ENCODE measurements around the gene JMJD8.

Gene JMJD8

GRCh38 chr16:684071-684794 is at the start of gene JMJD8 (continued):
- peak; percentile 93 for TF ChIP-seq KLF17 (tag by site-specific recombination; IDR thresholded peaks at IDR 0.05)
- TF ChIP-seq ZNF843 (tag by site-specific recombination; IDR thresholded peaks at IDR 0.05), result peak; percentile 57
- TF ChIP-seq ZNF707 (tag by site-specific recombination; IDR thresholded peaks at IDR 0.05), result no peak
- no peak for TF ChIP-seq ZNF791 (tag by site-specific recombination; IDR thresholded peaks at IDR 0.05)
- TF ChIP-seq ZNF585B (tag by site-specific recombination; IDR thresholded peaks at IDR 0.05), result no peak
- TF ChIP-seq, protein P1, sequence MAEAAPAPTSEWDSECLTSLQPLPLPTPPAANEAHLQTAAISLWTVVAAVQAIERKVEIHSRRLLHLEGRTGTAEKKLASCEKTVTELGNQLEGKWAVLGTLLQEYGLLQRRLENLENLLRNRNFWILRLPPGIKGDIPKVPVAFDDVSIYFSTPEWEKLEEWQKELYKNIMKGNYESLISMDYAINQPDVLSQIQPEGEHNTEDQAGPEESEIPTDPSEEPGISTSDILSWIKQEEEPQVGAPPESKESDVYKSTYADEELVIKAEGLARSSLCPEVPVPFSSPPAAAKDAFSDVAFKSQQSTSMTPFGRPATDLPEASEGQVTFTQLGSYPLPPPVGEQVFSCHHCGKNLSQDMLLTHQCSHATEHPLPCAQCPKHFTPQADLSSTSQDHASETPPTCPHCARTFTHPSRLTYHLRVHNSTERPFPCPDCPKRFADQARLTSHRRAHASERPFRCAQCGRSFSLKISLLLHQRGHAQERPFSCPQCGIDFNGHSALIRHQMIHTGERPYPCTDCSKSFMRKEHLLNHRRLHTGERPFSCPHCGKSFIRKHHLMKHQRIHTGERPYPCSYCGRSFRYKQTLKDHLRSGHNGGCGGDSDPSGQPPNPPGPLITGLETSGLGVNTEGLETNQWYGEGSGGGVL (tag by site-specific recombination; IDR thresholded peaks at IDR 0.05), result no peak
- TF ChIP-seq ZNF211 (tag by site-specific recombination; IDR thresholded peaks at IDR 0.05; ENCODE audit: low read depth), result no peak
- 0 out of 2 replicates have a peak, but pooled peaks have one; percentile 15 for TF ChIP-seq ZNF37A (tag by site-specific recombination; IDR thresholded peaks at IDR 0.05)
- no peak for TF ChIP-seq PRDM1 (tag by site-specific recombination; IDR thresholded peaks at IDR 0.05)
- TF ChIP-seq ZNF629 (tag by site-specific recombination; IDR thresholded peaks at IDR 0.05), result peak; percentile 67
- TF ChIP-seq ZSCAN30 (tag by site-specific recombination; IDR thresholded peaks at IDR 0.05), result peak; percentile 24
- no peak for TF ChIP-seq ZNF544 (tag by site-specific recombination; IDR thresholded peaks at IDR 0.05)
- no peak for TF ChIP-seq ZNF777 (tag by site-specific recombination; IDR thresholded peaks at IDR 0.05; ENCODE audit: borderline replicate concordance)
- TF ChIP-seq ZBTB10 (tag by site-specific recombination; IDR thresholded peaks at IDR 0.05), result no peak
- TF ChIP-seq ZNF654 (tag by site-specific recombination; IDR thresholded peaks at IDR 0.05; ENCODE audit: low read depth), result no peak
- TF ChIP-seq ZNF140 (tag by site-specific recombination; IDR thresholded peaks at IDR 0.05), result no peak
- TF ChIP-seq ZNF423 (tag by site-specific recombination; IDR thresholded peaks at IDR 0.05), result peak; percentile 79
- TF ChIP-seq ZSCAN18 (tag by site-specific recombination; IDR thresholded peaks at IDR 0.05), result no peak
- no peak for TF ChIP-seq ZBTB1 (tag by site-specific recombination; IDR thresholded peaks at IDR 0.05)
- TF ChIP-seq ZNF785 (tag by site-specific recombination; IDR thresholded peaks at IDR 0.05), result no peak
- TF ChIP-seq ZNF24 (tag by site-specific recombination; IDR thresholded peaks at IDR 0.05), result no peak
- no peak for TF ChIP-seq ZNF530 (tag by site-specific recombination; IDR thresholded peaks at IDR 0.05; ENCODE audit: low read depth)
- no peak for TF ChIP-seq ZNF571 (tag by site-specific recombination; IDR thresholded peaks at IDR 0.05)
- TF ChIP-seq, protein P2, sequence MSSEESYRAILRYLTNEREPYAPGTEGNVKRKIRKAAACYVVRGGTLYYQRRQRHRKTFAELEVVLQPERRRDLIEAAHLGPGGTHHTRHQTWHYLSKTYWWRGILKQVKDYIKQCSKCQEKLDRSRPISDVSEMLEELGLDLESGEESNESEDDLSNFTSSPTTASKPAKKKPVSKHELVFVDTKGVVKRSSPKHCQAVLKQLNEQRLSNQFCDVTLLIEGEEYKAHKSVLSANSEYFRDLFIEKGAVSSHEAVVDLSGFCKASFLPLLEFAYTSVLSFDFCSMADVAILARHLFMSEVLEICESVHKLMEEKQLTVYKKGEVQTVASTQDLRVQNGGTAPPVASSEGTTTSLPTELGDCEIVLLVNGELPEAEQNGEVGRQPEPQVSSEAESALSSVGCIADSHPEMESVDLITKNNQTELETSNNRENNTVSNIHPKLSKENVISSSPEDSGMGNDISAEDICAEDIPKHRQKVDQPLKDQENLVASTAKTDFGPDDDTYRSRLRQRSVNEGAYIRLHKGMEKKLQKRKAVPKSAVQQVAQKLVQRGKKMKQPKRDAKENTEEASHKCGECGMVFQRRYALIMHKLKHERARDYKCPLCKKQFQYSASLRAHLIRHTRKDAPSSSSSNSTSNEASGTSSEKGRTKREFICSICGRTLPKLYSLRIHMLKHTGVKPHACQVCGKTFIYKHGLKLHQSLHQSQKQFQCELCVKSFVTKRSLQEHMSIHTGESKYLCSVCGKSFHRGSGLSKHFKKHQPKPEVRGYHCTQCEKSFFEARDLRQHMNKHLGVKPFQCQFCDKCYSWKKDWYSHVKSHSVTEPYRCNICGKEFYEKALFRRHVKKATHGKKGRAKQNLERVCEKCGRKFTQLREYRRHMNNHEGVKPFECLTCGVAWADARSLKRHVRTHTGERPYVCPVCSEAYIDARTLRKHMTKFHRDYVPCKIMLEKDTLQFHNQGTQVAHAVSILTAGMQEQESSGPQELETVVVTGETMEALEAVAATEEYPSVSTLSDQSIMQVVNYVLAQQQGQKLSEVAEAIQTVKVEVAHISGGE (tag by site-specific recombination; conservative IDR thresholded peaks at IDR 0.05; ENCODE audit: low read depth), result peak; percentile 87

Measured in HEK293 (cell line).